Motor neuron (in vitro differentiated cells): ENCODE data around the gene IL1RL1. TPM values are rescaled to one million over a fixed set of nuclear protein-coding genes. Genes with fewer than 3 reads are reported as not detected.
"Not testable (repeated sequence)": the region's sequence is repeated elsewhere in the genome, so short reads cannot be mapped to it uniquely, and the experiment has no call there.

ENCODE experiments used
- ATAC-seq, 8 experiments: fragments of 200-7000 bp; cut with Tn5 transposase; replicated peaks in 6 of 8; 2 replicates each; pipeline ENCODE4 v1.8.0; 2021; ENCODE audit warnings: mild to moderate bottlenecking in 8 of 8, moderate library complexity in 8 of 8
- H3K27ac ChIP-seq, 2 donors: fragments of 250-450 bp; sonication (Bioruptor Pico); 2 replicates each; pipeline ENCODE4 v1.9.0; 2021; ENCODE audit warnings: antibody characterized with exemption in 2 of 2, mild to moderate bottlenecking in 2 of 2, moderate library complexity in 1 of 2
- H3K4me1 ChIP-seq, 2 donors: fragments of 250-450 bp; sonication (Bioruptor Pico); replicated peaks in 1 of 2; 2 replicates each; pipeline ENCODE4 v1.6.1; 2021; ENCODE audit warnings: antibody characterized with exemption in 2 of 2, mild to moderate bottlenecking in 2 of 2, moderate library complexity in 1 of 2
- H3K4me3 ChIP-seq, 5 donors: fragments of 250-450 bp; sonication (Bioruptor Pico); 2 replicates each; pipeline ENCODE4 v1.9.0; 2021; ENCODE audit warnings: antibody characterized with exemption in 5 of 5, mild to moderate bottlenecking in 5 of 5, moderate library complexity in 4 of 5
- WGBS, 10 experiments: fragments of 450-650 bp; shearing (Covaris generic); methylation state at CpG; one replicate each; pipeline ENCODE4 v1.0.0; 2022; 5-methylcytosine and 5-hydroxymethylcytosine counted together
- in situ Hi-C, 9 experiments: fragments of 400-800 bp; cut with MboI; loops; one replicate each; pipeline ENCODE4 v1.15.0; 2021; ENCODE audit warnings: low sequenced_read_pairs in 9 of 9, low pct_unique_long_range_greater_than_20kb in 2 of 9; ENCODE audit not compliant: unreplicated experiment in 9 of 9
- total RNA-seq, 8 experiments: library from RNA; unstranded; fragments of 300-600 nt; gene quantifications; 2 replicates each; pipeline versions ENCODE4 v1.2.3 to v1.2.4, GENCODE V29; 2022

Gene IL1RL1
- total RNA-seq, 8 experiments from 2014 or later: 0.08 to 2.0 (median 0.34) TPM; not detected in 4

DNA sequence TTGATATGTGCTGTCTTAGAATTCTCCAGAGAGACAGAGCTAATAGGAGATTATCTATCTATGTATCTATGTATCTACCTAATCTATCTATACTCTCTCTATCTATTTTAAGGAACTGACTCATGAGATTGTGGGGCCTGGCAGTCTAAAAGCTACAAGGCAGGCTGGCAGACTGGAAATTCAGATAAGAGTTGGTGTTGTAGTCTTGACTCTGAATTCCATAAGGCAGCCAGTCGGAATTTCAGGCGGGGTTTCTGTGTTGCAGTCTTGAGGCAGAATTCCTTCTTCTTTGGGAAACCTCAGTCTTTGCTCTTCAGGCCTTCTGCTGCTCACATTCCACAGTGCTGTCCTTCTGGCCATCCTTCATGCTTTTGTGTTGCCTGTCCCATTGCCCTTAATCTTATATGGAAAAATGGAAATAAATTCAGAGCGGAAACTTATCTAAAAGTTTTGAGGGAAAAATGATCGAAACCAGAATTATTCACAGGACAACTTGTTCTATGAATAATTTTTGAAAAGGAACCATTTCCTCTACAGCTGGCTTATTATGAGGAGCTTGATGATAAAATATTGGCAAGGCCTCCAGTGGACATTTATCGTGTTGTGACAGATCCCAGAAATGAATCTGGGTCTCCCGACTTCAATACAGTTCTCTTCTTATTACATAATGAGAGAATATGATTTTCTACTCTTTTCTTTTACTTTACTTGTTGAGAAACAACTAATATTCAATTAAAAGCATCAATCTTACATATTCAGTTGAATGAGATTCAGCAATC, 10.8 kb downstream of the IL1RL1 start:
- in situ Hi-C loops: no loop called here
- no peak overlapping the region for H3K27ac ChIP-seq
- H3K4me1 ChIP-seq: no peaks in the 10 kb centered on the region
- no peak for ATAC-seq
- 50 to 95% (median 80%) methylated on average over 2 to 6 of the region's 6 CpGs for WGBS, 10 experiments
- no peak overlapping the region for H3K4me3 ChIP-seq

DNA sequence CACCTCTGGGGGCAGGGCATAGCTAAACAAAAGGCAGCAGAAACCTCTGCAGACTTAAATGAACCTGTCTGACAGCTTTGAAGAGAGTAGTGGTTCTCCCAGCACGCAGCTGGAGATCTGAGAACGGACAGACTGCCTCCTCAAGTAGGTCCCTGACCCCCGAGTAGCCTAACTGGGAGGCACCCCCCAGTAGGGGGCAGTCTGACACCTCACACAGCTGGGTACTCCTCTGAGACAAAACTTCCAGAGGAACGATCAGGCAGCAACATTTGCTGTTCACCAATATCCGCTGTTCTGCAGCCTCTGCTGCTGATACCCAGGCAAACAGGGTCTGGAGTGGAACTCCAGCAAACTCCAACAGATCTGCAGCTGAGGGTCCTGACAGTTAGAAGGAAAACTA, 13.6 kb downstream of the IL1RL1 start:
- H3K27ac ChIP-seq, in situ Hi-C loops, H3K4me1 ChIP-seq, H3K4me3 ChIP-seq, ATAC-seq: not testable (repeated sequence)
- WGBS, 10 experiments: no CpG with 5 or more reads among the region's 5 CpGs

DNA sequence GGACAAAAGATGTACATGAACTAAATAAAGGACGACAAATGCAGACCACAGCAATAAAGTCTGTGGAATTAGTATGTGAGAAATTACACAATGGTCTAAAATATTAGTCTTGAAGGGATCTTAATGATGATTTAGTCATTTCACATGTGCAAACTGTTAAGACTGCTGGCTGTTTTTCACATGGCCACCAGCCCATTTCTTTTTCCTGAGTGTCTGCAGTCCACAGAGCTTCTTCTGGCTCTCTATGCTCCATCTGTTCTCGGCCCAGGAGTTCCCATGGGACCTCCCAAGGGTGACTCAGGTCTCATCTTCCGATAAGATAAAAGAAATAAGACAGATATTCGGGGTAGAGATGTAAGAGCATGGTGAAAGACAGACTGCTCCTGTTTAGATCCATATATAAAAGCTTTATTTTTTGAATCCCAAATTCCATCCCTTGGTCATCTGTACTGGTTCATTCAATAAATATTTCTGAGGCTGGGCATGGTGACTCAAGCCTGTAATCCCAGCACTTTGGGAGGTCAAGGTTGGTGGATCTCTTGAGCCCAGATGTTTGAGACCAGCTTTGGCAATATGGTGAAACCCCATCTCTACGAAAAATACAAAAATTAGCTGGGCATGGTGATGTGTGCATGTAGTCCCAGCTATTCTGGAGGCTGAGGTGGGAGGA, 20.1 kb downstream of the IL1RL1 start:
- no peaks in the 10 kb centered on the region for H3K4me1 ChIP-seq
- H3K4me3 ChIP-seq: no peak overlapping the region
- no peak overlapping the region for H3K27ac ChIP-seq
- ATAC-seq: no peak
- in situ Hi-C loops: no loop called here
- WGBS, 10 experiments: 0 to 88% (median 61%) methylated on average over 1 to 5 of the region's 5 CpGs; no CpG with 5 or more reads in 1 of the 10 experiments

DNA sequence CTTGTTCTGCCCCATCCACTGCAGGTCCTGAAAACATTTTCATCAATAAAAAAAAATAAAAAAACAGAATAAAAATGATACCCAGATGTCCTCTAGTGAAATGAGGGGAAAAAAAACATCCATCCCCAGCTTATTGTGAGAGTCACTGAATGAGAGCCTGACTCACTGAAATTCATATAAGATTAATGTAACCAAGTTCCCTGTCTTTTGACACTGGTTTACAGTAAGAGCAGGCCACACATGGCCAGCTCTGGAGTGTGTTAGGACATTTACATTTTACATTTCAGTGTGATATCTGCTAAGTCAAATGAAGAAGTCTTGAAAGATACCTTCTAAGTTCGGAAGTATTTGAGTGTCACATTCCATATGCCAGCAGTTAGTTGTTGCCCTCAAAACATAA, 23.1 kb downstream of the IL1RL1 start:
- WGBS, 10 experiments: 40 to 100% (median 75%) methylated on average over 1 of the region's 1 CpG; no CpG with 5 or more reads in 4 of the 10 experiments
- in situ Hi-C loops: no loop called here
- Histone ChIP-seq H3K27ac (no peak overlapping the region), H3K4me3 (no peak overlapping the region), H3K4me1 (no peaks in the 10 kb centered on the region)
- peak in 2 of 8 experiments; percentile 62 to 77 for ATAC-seq

DNA sequence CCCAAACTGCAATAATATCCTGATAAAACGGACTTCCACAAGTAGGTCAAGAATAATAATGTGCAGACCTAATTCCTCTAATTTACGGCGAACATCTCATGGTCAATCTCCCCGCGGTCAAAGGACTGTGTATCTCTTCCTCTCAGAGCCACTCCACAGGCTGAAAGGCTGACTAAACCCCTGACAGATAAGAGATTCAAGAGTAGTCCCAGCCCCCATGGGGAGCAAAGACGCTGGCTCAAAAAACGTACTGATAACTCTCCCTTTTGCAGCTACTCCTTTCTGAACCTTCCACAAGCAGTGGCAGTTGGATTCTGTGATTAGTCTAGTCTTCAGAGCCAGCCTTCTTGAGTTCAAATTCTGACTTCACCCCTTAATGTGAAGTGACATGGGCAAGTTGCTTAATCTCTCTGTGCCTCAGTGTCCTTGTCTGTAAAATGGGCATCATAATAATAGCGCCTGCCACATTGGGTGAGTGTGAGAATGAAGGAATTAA, 24.6 kb downstream of the IL1RL1 start:
- ATAC-seq: no peak
- no peak overlapping the region for H3K27ac ChIP-seq
- no peaks in the 10 kb centered on the region for H3K4me1 ChIP-seq
- WGBS, 10 experiments: 50 to 94% (median 75%) methylated on average over 1 to 8 of the region's 8 CpGs; no CpG with 5 or more reads in 1 of the 10 experiments
- no peak overlapping the region for H3K4me3 ChIP-seq
- in situ Hi-C loops: no loop called here

DNA sequence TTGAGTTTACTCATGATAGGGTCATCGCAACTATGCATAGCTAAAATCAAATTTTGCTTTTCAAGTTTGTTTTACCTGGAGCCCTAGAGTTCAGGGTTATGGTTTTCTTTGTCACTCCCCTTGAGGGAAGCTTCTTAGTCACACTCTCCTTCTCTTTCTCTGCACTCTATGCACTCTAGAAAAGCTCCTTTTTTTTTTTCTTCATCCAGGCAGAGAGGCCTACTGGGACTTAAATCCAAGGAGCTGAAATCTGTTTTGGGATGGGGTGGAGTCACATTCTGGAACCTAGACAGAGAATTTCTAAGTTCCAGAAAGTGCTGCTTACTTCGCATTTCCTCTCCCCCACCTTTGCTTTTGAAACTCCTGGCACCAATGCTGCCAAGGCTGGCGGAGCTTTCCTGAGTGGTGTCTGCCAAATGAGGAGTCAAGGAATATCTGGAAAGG, 25.2 kb downstream of the IL1RL1 start:
- in situ Hi-C loops: no loop called here
- H3K4me1 ChIP-seq: no peaks in the 10 kb centered on the region
- no peak overlapping the region for H3K27ac ChIP-seq
- ATAC-seq: peak in 2 of 8 experiments; percentile 37 to 38
- WGBS, 10 experiments: 42 to 100% (median 90%) methylated on average over 1 to 3 of the region's 3 CpGs; no CpG with 5 or more reads in 1 of the 10 experiments
- no peak overlapping the region for H3K4me3 ChIP-seq

DNA sequence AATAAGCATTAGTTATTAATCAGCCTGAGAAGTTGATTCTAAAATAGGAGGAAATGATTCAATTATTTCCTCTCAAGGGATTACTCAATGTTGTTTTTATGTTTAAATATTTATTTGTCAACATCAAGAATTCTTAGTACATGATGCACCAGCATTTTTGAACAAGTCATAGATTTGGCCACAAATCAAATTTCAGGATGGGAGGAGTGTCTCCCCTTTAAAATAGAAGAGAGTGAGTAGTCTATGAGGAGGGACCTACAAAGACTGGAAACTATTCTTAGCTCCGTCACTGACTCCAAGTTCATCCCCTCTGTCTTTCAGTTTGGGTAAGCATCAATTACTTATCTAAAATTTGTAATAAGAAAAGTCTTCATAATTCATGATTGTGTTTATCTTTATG, 25.6 kb downstream of the IL1RL1 start:
- no peak overlapping the region for H3K4me3 ChIP-seq
- in situ Hi-C loops: no loop called here
- WGBS, 10 experiments: 20 to 100% (median 60%) methylated on average over 1 of the region's 1 CpG; no CpG with 5 or more reads in 1 of the 10 experiments
- no peak overlapping the region for H3K27ac ChIP-seq
- peak in 2 of 8 experiments; percentile 72 to 73 for ATAC-seq
- no peaks in the 10 kb centered on the region for H3K4me1 ChIP-seq

DNA sequence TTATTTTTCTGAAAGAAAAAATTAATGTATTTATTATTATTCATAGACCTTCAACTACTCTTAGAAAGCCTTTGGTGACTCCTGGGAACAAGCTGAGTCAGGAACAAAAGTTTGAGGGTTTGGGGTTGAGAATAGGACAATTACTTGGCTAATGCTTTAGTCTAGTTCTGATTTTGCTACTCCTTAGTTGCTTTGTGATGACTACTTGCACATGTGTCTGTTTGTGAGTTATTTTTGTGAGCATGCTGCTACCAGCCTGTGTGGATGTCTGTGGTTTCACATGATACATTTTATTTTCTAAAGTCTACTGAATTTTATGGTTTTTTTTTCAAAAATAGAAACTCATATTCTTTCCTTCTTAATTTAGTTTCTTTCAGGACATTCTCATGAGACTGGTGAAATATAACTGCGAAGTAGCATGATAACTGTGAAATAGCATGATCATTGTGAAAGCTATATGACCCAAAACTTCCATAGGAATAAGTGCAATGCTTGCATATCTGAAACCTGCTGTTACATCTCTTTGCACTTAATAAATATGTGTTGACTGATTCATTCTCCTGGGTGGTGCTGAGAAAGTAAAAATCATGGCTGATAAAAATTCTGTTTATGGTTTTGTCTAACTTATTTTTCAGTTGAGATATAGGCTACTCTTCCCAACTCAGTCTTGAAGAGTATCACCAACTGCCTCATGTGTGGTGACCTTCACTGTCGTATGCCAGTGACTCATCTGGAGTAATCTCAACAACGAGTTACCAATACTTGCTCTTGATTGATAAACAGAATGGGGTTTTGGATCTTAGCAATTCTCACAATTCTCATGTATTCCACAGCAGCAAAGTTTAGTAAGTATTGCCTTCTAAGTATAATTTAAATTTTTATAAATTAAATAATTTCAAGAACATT, 26.4 kb downstream of the IL1RL1 start:
- no peak overlapping the region for H3K4me3 ChIP-seq
- H3K4me1 ChIP-seq: no peaks in the 10 kb centered on the region
- no peak overlapping the region for H3K27ac ChIP-seq
- peak in 1 of 8 experiments; percentile 10 for ATAC-seq
- WGBS, 10 experiments: 0 to 95% (median 73%) methylated on average over 1 to 3 of the region's 3 CpGs; no CpG with 5 or more reads in 2 of the 10 experiments
- in situ Hi-C loops: no loop called here

DNA sequence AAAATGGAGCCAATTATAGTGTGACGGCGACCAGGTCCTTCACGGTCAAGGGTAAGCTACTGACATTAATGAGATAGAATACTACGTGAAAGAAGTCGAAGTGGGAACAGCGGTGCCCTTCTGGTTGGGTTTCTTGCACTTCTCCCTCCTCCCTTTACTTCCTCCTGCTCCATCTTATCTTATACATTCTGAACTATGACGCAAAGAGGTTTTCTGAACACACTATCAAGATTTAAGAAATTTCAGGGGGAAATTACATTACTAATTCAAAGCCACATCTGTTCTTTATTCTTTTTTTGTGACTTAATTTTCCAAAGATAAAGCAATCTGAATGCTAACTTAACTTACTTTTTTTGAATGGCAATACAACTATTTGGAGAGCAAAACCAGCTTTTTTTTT, 29.4 kb downstream of the IL1RL1 start:
- Histone ChIP-seq H3K4me3 (no peak overlapping the region), H3K4me1 (no peaks in the 10 kb centered on the region), H3K27ac (no peak overlapping the region)
- no peak for ATAC-seq
- in situ Hi-C loops: no loop called here
- WGBS, 10 experiments: 70 to 100% (median 87%) methylated on average over 1 to 7 of the region's 7 CpGs

DNA sequence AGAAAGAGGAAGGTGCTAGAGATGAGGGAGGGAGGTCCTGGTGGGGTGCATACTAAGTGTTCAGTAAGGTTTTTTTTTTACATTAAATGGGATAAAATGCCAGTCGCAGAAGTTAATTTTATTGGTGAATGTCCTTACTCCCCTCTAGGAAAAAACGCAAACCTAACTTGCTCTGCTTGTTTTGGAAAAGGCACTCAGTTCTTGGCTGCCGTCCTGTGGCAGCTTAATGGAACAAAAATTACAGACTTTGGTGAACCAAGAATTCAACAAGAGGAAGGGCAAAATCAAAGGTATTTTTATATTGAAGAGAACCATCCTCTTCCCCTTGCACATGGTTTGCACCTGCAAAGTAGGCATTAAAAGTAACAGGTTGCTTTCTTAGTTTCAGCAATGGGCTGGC, 31.5 kb downstream of the IL1RL1 start:
- ATAC-seq: no peak
- Histone ChIP-seq H3K27ac (no peak overlapping the region), H3K4me3 (no peak overlapping the region), H3K4me1 (no peaks in the 10 kb centered on the region)
- in situ Hi-C loops: no loop called here
- 13 to 92% (median 83%) methylated on average over 1 to 3 of the region's 3 CpGs for WGBS, 10 experiments

DNA sequence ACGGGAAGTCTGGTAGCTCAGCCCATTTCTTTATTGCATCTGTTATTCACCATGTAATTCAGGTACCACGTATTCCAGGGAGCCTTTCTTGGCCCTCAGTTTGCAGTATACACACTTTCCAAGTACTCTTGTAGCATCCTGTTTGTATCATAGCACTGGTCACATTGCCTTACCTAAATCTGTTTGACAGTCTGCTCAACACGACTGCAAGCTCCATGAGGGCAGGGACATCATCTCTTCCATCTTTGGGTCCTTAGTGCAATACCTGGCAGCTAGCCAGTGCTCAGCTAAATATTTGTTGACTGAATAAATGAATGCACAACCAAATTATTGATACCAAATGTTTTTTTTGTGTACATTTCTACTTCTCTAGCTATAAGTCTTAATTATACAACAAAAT, 33.0 kb downstream of the IL1RL1 start:
- H3K4me1 ChIP-seq: no peaks in the 10 kb centered on the region
- H3K27ac ChIP-seq: no peak overlapping the region
- H3K4me3 ChIP-seq: no peak overlapping the region
- in situ Hi-C loops: no loop called here
- 50 to 92% (median 73%) methylated on average over 1 to 3 of the region's 3 CpGs; no CpG with 5 or more reads in 2 of the 10 experiments for WGBS, 10 experiments
- ATAC-seq: no peak

DNA sequence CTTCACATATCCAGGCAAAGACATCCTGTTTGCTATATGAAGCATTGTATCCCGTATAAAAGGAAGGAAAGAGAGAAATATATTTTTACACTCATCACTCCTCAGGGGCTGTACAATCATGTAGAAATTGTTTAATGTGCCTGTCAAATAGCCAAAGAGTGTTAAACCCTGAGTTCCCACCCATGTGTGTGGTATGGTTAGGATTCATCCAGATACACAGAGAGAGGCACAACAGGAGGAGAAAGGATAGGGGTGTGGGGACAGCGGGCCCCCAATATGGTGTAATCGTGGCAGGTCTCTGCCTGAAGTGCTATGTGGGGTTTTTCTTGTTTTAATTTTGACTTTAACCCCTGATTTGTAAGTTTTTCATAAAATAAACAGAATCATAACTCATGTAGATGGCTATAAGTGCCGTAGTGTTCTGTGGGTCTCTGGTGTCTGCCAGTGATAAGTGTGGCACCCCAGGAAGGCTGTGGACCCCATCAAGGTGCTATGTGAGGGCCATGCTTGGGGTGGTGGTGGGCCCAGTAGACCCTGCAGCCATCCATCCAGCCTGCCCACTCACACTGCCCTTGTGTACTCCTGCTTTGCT, 34.1 kb downstream of the IL1RL1 start:
- 60 to 100% (median 72%) methylated on average over 1 to 4 of the region's 4 CpGs; no CpG with 5 or more reads in 4 of the 10 experiments for WGBS, 10 experiments
- Histone ChIP-seq H3K4me1 (no peaks in the 10 kb centered on the region), H3K4me3 (no peak overlapping the region), H3K27ac (no peak overlapping the region)
- in situ Hi-C loops: no loop called here
- no peak for ATAC-seq
